Ishikawa (cell line): ENCODE data around the gene TCEA3.

Experiments used
- CEBPB ChIP-seq: IDR thresholded peaks from 2 replicates; pipeline ENCODE4 v1.6.1; 2012
- CREB1 ChIP-seq: IDR thresholded peaks from 2 replicates; pipeline ENCODE4 v1.6.1; 2012; ENCODE audit warnings: low read depth
- EGR1 ChIP-seq: IDR thresholded peaks from 2 replicates; pipeline ENCODE4 v1.6.1; 2012
- EP300 ChIP-seq: IDR thresholded peaks from 2 replicates; pipeline ENCODE4 v1.6.1; 2012; ENCODE audit warnings: borderline replicate concordance
- FOXM1 ChIP-seq: IDR thresholded peaks from 2 replicates; pipeline ENCODE4 v1.6.1; 2012; ENCODE audit warnings: low read depth, borderline replicate concordance
- MAX ChIP-seq: IDR thresholded peaks from 2 replicates; pipeline ENCODE4 v1.6.1; 2012
- NFIC ChIP-seq: IDR thresholded peaks from 2 replicates; pipeline ENCODE4 v1.6.1; 2012
- RAD21 ChIP-seq: IDR thresholded peaks from 2 replicates; pipeline ENCODE4 v1.6.1; 2012; ENCODE audit warnings: low read depth
- REST ChIP-seq: IDR thresholded peaks from 2 replicates; pipeline ENCODE4 v1.6.1; 2012; ENCODE audit warnings: low read depth, mild to moderate bottlenecking
- TAF1 ChIP-seq: IDR thresholded peaks from 2 replicates; pipeline ENCODE4 v1.6.1; 2012; ENCODE audit warnings: low read depth, mild to moderate bottlenecking
- TEAD4 ChIP-seq: IDR thresholded peaks from 2 replicates; pipeline ENCODE4 v1.6.1; 2012
- USF1 ChIP-seq: IDR thresholded peaks from 2 replicates; pipeline ENCODE4 v1.6.1; 2012
- YY1 ChIP-seq: IDR thresholded peaks from 2 replicates; pipeline ENCODE4 v1.6.1; 2012; ENCODE audit warnings: low read depth
- ZBTB7A ChIP-seq: IDR thresholded peaks from 2 replicates; pipeline ENCODE4 v1.6.1; 2012; ENCODE audit warnings: low read depth

GRCh38 chr1:23422941-23423340 is 1.6 kb downstream of the TCEA3 start:
- TF ChIP-seq CEBPB (no peak), EP300 (no peak), FOXM1 (no peak), EGR1 (no peak), TAF1 (no peak), NFIC (no peak), MAX (no peak), REST (no peak), ZBTB7A (no peak), TEAD4 (no peak), CREB1 (no peak), YY1 (no peak), RAD21 (no peak), USF1 (no peak)
